ENCODE data around the gene ZNF302.
A peak's percentile ranks its signal among the peaks of the same experiment; 100 is the strongest.

The ZNF302 gene

GRCh38 chr19:34649886-34650543, 27.5 kb upstream of the ZNF302 start:
- no peak for TF ChIP-seq CTCF (IDR thresholded peaks at IDR 0.05; ENCODE audit: borderline replicate concordance, control extremely low read depth, extremely low read depth, insufficient read depth, missing control alignments)
- in situ Hi-C loops (cut with MboI; ENCODE audit: low sequenced_read_pairs, unreplicated experiment) = no loop called here
- DNase-seq (ENCODE audit: low spot score) = no peak

GRCh38 chr19:34651747-34652146, 25.7 kb upstream of the ZNF302 start:
- in situ Hi-C loops (cut with MboI; ENCODE audit: low sequenced_read_pairs, unreplicated experiment) = no loop called here

GRCh38 chr19:34654796-34655195, 22.7 kb upstream of the ZNF302 start:
- no peak for TF ChIP-seq CTCF (IDR thresholded peaks at IDR 0.05; ENCODE audit: borderline replicate concordance, control extremely low read depth, extremely low read depth, insufficient read depth, missing control alignments)
- in situ Hi-C loops (cut with MboI; ENCODE audit: low sequenced_read_pairs, unreplicated experiment) = no loop called here
- no peak for DNase-seq (ENCODE audit: low spot score)

More at GRCh38 chr19:34651747-34652146, 25.7 kb upstream of the ZNF302 start:
- TF ChIP-seq CTCF (IDR thresholded peaks at IDR 0.05; ENCODE audit: borderline replicate concordance, control extremely low read depth, extremely low read depth, insufficient read depth, missing control alignments) = no peak
- DNase-seq (ENCODE audit: low spot score) = no peak

- DNase-seq (ENCODE audit: low spot score) = no peak
- in situ Hi-C loops (cut with MboI; ENCODE audit: low sequenced_read_pairs, unreplicated experiment) = no loop called here
- TF ChIP-seq CTCF (IDR thresholded peaks at IDR 0.05; ENCODE audit: borderline replicate concordance, control extremely low read depth, extremely low read depth, insufficient read depth, missing control alignments) = no peak
These were observed 21.8 kb upstream of the ZNF302 start for GRCh38 chr19:34655651-34656050.

GRCh38 chr19:34661357-34661756, 16.1 kb upstream of the ZNF302 start:
- in situ Hi-C loops (cut with MboI; ENCODE audit: low sequenced_read_pairs, unreplicated experiment) = no loop called here
- no peak for DNase-seq (ENCODE audit: low spot score)
- TF ChIP-seq CTCF (IDR thresholded peaks at IDR 0.05; ENCODE audit: borderline replicate concordance, control extremely low read depth, extremely low read depth, insufficient read depth, missing control alignments) = no peak

- peak; percentile 17 for TF ChIP-seq CTCF (IDR thresholded peaks at IDR 0.05; ENCODE audit: borderline replicate concordance, control extremely low read depth, extremely low read depth, insufficient read depth, missing control alignments)
These were observed 14.6 kb upstream of the ZNF302 start for GRCh38 chr19:34662919-34663318.

More at GRCh38 chr19:34662919-34663318, 14.6 kb upstream of the ZNF302 start:
- DNase-seq (ENCODE audit: low spot score) = peak; percentile 38
- in situ Hi-C loops (cut with MboI; ENCODE audit: low sequenced_read_pairs, unreplicated experiment) = no loop called here

Data from GM13976 (cell line).